ENCODE data around the gene RRM2.
"Not testable (repeated sequence)": the region's sequence is repeated elsewhere in the genome, so short reads cannot be mapped to it uniquely, and the experiment has no call there.

The RRM2 gene

DNA sequence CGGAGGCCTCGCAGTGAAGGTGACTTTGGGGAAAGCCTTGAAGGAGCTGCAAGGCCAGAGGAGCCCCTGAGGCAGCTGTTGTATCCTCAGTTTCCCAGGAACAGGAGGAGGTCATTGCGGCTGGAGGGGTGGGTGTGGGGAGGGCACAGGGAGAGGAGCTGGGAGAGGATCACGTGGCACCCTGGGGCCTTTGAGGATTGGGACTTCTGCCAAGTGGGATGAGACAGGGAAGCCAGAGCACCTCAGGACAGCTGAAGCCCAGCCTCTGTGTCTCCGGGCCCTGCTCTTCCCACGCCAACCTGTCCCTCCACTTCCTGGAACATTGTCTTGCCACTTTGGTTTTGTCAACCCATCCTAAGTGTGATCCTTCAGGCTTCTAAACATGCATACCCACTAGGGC, 19.4 kb upstream of the RRM2 start:
- Mint-ChIP-seq H3K4me3 (no peak overlapping the region), H3K27ac (no peak overlapping the region), H3K4me1 (peaks cover 10% of the 10 kb centered on the region), H3K36me3 (ENCODE audit: low read depth) (peaks cover 6% of the 10 kb centered on the region), H3K27me3 (ENCODE audit: low read depth) (no peaks in the 10 kb centered on the region), H3K9me3 (peaks cover 6% of the 10 kb centered on the region)
- no peak for TF ChIP-seq CTCF (IDR thresholded peaks at IDR 0.05; ENCODE audit: unreplicated experiment in 3 of 3)

DNA sequence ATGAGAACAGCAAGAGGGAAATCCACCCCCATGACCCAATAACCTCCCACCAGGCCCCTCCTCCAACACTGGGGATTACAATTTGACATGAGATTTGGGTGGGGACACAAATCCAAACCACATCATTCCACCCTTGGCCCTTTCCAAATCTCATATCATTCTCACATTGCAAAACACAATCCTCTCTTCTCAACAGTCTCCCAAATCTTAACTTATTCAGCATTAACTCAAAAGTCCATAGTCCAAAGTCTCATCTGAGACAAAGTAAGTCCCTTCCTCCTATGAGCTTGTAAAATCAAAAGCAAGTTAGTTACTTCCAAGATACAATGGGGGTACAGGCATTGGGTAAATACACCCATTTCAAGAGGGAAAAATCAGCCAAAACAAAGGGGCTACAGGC, 17.6 kb upstream of the RRM2 start:
- H3K36me3 Mint-ChIP-seq (ENCODE audit: low read depth); H3K9me3 Mint-ChIP-seq; H3K4me3 Mint-ChIP-seq; H3K27me3 Mint-ChIP-seq (ENCODE audit: low read depth): not testable (repeated sequence)
- Mint-ChIP-seq H3K4me1 (peaks cover 17% of the 10 kb centered on the region), H3K27ac (peak overlapping the region; percentile 25 to 76 (median 41))

DNA sequence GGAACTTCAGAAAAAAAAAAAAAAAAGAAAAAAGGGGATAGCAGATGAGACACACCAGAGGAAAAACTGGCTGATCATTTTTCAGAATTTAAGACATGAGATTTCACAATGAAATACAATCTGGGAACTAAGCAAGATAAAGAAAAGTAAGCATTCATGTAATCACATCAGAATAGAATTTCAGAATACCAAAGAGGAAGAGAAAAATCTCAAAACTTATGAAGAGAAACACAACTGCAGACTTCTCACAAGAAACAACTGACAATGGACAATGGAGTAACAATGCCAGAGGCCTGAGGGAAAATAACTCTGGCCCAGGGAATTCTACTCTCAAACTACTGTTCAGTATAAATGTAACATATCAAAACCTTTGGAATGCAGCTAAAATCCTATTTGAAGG, 13.2 kb upstream of the RRM2 start:
- peaks cover 6% of the 10 kb centered on the region for H3K9me3 Mint-ChIP-seq
- no peak overlapping the region for H3K4me3 Mint-ChIP-seq
- H3K36me3 Mint-ChIP-seq (ENCODE audit: low read depth): peaks cover 6% of the 10 kb centered on the region
- H3K27me3 Mint-ChIP-seq (ENCODE audit: low read depth): no peaks in the 10 kb centered on the region
- peak overlapping the region in 2 of 3 experiments; percentile 8 to 36 for H3K27ac Mint-ChIP-seq
- H3K4me1 Mint-ChIP-seq: peaks cover 6% of the 10 kb centered on the region
- TF ChIP-seq CTCF (IDR thresholded peaks at IDR 0.05; ENCODE audit: unreplicated experiment in 3 of 3): no peak

DNA sequence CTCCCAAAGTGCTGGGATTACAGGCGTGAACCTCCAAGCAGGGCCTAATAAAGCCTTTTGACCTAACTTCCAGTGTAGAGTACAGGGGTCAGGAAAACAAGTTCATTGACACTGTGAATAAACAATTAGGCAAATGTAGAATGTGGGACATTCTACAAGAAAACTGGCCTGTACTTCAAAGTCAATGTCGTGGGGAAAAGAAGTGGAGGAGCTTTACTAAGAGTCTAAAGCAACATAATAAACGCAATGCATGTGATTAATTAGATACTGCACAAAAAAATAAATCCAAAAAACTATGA, 3.6 kb upstream of the RRM2 start:
- H3K4me3 Mint-ChIP-seq: peak overlapping the region; percentile 46 to 98 (median 55)
- peaks cover 24% of the 10 kb centered on the region for H3K4me1 Mint-ChIP-seq
- H3K9me3 Mint-ChIP-seq: no peaks in the 10 kb centered on the region
- TF ChIP-seq CTCF (IDR thresholded peaks at IDR 0.05; ENCODE audit: unreplicated experiment in 3 of 3): no peak
- no peaks in the 10 kb centered on the region for H3K36me3 Mint-ChIP-seq (ENCODE audit: low read depth)
- H3K27me3 Mint-ChIP-seq (ENCODE audit: low read depth): peaks cover 9% of the 10 kb centered on the region
- H3K27ac Mint-ChIP-seq: peak overlapping the region in 1 of 3 experiments; percentile 3

DNA sequence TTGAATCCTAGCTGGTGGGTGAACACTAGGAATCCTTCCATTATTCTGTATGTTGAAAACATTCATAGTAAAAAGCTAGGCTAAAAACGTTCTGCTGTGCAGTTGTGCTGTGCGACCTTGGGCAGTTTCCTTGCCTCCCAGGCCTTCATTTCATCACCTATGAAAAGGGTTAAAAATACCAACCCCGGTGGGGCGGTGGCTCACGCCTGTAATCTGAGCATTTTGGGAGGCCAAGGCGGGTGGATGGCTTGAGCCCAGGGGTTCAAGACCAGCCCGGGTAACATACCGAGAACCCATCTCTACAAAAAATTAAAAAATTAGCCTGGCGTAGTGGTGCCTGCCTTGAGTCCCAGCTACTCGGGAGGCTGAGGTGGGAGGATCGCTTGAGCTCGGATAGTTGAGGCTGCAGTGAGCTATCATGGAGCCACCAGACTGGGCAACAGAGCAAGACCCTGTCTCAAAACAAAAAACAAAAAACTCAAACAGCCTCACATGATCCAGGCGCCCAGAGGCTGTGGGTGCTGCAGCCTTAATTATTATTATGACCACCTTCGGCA, 2.9 kb upstream of the RRM2 start:
- H3K27me3 Mint-ChIP-seq (ENCODE audit: low read depth): peaks cover 14% of the 10 kb centered on the region
- H3K27ac Mint-ChIP-seq: peak overlapping the region; percentile 88 to 95 (median 90)
- H3K9me3 Mint-ChIP-seq: no peaks in the 10 kb centered on the region
- H3K4me1 Mint-ChIP-seq: peaks cover 30% of the 10 kb centered on the region
- peak overlapping the region; percentile 96 to 100 (median 98) for H3K4me3 Mint-ChIP-seq
- H3K36me3 Mint-ChIP-seq (ENCODE audit: low read depth): peaks cover 3% of the 10 kb centered on the region
- TF ChIP-seq CTCF (IDR thresholded peaks at IDR 0.05; ENCODE audit: unreplicated experiment in 3 of 3): no peak

DNA sequence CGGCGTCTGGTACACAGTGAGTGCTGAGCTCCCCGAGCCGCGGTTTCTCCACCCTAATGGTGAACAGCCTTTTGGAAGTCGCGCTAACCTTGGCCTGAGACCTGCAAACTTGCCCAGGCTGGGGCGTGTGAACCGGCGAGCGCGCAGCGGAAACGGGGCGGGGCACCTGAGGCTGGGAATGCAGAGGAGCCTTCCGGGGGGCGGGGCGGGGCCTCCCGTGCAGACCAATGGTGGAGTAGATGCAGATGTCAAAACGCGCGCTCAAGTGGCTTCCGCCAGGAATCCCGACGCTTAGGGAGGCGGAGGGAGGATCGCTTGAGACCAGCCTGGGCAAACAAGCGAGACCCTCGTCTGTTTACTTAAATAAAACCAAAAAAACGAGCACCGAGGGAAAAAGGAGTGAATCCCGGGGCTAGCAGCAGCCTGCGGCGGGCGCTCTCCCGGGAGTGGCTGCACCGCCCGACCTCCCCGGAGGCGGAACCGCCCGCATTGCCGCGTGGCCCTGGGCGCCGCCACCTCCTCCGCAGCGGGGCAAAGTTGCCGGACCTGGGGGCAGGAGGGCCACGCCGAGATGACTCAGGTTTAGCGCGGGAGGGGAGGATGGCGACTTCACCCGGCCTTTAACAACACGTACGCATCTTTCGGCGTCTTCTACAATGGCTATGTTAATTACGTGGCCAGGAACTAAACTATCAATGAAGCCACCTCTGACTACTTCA, 2.2 kb upstream of the RRM2 start:
- Mint-ChIP-seq H3K36me3 (ENCODE audit: low read depth) (peaks cover 9% of the 10 kb centered on the region), H3K4me1 (peaks cover 36% of the 10 kb centered on the region), H3K27me3 (ENCODE audit: low read depth) (peaks cover 14% of the 10 kb centered on the region), H3K9me3 (no peaks in the 10 kb centered on the region), H3K27ac (peak overlapping the region; percentile 88 to 95 (median 90)), H3K4me3 (peak overlapping the region; percentile 96 to 100 (median 98))
- no peak for TF ChIP-seq CTCF (IDR thresholded peaks at IDR 0.05; ENCODE audit: unreplicated experiment in 3 of 3)

All from nephron (organoid).